Epidermal melanocyte (primary cell): Measurements from ENCODE around the gene MPG.

Experiments used
- DNase-seq: peaks from one replicate; pipeline ENCODE4 v3.0.0; 2011; ENCODE audit warnings: low spot score; ENCODE audit not compliant: insufficient read length

The MPG gene

DNA sequence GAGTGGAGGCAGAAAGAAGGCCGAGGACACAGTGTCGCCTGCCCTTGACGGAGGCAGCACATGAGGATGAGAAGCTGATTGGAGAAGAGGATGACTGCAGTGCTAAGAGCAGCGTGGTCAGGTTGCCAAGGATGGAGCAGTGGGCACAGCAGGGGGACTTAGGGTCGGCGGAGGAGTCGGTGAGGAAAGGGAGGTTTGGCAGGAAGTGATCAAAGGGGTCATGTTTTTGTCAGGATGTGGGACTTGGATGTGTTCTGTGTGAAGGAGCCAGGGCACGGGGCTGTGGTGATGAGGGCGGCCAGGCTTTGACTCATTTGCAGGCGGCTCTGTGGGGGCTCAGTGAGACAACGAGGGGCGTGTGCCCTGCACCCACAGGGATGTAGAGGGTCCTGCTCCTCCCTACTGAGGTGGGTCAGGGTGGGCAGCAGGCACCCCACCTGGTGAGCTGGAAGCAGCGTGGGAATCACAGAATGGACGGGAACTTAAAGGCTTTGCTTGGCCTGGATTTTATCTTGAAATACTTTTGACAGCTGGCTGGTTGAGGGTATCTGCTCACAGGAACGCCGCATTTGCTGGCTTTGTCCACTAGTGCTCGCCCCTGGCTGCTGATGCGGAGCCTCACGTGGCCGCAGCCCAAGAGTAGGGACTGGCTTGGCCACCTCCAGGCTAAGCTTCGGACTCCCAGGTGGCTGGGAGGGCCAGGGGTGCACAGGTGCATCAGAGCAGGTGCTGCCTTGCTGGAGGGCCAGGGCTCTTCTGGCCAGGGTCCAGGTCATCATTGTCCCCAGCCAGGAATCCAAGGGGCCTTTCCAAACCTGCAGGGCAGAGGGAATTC lies 6.0 kb downstream of the MPG start:
- DNase-seq, result no peak

DNA sequence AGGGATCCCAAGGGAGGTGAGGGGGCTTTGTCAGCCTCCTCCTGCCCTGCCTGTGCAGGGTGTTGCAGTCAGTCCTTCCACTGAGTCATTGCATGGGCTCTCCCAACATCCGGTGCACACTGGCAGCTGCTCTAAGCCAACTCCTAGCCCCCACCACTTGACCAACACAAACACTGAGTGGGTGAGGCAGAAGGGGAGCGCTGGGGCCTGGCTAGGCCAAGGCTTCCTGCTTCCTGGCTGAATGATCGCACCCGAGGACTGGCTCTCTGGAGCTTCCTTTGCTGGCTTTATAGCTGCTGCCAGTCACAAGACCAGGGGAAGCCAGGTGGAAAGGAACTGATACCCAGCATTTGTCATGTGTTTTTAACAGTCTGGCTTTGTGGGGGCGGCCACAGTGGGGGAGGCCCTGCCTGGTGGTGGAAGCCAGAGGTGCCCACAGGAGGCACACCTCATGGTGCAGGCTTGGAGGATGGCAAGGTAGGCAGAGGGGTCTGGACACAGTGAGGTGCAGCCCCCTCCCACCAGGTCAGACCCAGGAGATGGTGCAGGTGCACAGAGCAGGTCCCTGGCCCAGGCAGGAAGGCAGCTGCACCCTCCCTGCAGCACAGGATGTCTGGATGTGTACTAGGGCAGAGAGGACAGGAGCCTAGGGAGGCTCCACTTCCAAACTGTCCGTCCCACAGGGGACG lies 6.8 kb downstream of the MPG start:
- peak; percentile 82 for DNase-seq

DNA sequence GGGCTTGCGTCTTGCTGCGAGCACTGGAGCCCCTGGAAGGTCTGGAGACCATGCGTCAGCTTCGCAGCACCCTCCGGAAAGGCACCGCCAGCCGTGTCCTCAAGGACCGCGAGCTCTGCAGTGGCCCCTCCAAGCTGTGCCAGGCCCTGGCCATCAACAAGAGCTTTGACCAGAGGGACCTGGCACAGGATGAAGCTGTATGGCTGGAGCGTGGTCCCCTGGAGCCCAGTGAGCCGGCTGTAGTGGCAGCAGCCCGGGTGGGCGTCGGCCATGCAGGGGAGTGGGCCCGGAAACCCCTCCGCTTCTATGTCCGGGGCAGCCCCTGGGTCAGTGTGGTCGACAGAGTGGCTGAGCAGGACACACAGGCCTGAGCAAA lies 7.4 kb downstream of the MPG start:
- no peak for DNase-seq

DNA sequence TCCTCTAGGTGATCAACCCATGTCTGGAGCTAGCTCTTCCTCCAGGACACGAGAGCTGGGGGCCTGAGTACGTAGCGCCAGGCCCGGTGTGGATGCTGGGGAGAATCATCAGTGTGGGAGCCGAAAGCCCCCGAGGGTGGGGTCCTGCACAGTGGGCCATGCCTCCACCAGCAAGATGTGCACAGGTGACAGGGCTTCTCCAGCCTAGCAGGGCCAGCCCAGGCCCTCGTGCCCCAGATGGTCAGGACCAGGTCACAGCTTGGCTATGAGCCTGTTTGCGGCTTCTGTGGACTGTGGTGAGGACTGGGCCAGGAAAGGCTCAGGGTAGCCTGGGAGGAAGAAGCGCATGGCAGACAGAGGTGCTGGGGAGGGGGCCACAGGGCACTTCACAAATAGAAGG lies 7.8 kb downstream of the MPG start:
- DNase-seq, result no peak

DNA sequence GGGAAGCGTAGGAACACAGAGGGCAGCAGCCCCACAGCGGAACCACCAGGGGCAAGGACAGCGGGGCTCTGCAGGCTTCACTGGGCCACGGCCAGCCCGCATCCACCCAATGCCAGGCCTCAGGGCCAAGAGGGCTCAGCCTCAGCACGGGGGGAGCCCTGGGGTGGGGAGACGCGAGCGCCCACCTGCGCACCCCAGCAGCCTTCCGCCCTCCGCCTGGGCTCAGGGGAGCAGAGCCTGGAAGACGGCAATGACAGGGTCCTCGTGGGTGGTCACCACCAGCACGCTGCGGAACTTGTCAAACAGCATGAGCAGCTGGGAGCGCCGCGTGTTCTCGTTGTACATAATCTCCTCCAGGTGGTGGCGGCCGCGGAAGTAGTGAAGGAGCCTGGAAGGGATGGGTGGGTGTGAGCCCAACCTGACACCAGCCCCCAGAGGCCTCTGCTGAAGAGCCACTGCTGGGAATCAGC lies 8.5 kb downstream of the MPG start:
- no peak for DNase-seq

DNA sequence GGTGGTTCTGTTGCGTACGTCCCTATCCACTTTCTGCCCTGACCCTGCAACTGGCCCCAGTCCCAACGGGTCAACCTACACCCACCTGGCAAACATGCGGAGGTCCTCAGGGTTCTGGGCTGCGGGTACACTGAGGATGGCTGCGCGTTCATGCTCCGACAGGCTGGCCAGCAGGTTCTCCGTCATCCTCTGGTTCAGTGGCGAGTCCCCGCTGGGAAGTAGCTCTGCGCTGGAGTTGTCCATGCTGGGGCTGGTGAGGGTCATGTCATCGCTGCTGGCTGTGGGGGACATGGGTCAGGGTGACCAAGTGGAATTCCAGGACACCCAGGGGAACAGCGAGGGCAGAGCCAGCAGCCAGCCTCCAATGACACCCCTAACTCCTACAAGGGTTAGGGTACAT lies 10.6 kb downstream of the MPG start:
- no peak for DNase-seq

DNA sequence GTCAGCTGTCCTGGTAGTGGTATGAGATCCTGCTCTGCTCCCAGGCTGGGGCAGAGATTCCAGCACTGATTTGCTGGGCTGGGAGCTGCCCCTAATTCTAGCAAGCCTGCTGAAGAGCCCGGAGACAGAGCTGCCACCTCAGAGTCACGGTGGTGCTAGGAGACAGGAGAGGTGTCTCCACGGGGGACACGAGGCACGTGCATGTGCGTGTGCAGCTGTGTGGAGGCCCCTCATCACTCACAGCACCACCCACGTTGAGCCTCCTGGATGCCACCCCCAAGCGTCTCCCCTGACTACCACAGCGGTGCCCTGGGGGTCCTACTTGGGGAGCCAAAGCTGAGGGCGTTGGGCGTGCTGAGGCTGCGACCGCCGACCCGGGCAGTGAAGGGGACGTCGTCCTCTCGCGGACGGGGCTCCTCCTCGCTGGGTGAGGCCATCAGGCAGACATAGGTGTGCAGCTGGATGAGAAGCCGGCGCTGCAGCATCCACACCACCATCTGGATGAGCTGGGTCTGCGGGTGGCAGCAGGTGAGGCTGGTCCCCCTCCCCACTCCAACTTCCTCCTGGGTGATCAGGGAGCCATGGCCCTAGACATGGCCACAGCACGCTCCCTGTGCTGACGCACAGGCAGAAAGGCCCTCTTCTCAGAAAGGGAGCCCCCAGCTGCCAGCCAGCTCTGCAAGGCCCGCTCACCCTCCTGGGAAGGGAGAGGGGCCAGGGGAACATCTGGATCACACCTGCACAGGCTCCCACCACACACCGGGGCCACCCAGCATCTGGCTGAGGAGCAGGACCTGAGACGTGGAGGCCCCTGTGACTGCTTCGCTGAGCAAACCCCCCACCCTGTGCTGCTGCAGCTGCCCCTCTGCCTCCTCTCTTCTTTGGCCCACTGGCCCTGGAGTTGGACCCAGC lies 11.6 kb downstream of the MPG start:
- no peak for DNase-seq

DNA sequence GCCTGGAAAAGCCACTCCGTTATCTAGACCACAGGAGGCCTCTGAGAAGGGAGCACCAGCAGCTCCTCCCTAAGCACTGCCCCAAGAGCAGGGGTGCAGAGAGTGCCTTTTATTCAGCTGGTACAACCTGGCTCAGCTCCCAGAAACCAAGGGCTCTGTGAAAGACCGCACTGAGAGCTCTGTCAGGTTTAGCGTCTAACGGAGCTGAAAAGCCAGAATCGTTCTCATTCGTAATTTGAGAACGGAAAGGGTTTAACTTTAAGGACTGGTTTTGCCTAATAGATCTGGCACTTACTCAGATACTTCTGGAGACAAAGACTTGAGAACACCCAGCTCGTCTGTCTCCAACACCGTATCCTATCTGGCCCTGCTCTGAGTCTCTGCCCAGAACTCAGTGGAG lies 13.5 kb downstream of the MPG start:
- DNase-seq, result peak; percentile 33

DNA sequence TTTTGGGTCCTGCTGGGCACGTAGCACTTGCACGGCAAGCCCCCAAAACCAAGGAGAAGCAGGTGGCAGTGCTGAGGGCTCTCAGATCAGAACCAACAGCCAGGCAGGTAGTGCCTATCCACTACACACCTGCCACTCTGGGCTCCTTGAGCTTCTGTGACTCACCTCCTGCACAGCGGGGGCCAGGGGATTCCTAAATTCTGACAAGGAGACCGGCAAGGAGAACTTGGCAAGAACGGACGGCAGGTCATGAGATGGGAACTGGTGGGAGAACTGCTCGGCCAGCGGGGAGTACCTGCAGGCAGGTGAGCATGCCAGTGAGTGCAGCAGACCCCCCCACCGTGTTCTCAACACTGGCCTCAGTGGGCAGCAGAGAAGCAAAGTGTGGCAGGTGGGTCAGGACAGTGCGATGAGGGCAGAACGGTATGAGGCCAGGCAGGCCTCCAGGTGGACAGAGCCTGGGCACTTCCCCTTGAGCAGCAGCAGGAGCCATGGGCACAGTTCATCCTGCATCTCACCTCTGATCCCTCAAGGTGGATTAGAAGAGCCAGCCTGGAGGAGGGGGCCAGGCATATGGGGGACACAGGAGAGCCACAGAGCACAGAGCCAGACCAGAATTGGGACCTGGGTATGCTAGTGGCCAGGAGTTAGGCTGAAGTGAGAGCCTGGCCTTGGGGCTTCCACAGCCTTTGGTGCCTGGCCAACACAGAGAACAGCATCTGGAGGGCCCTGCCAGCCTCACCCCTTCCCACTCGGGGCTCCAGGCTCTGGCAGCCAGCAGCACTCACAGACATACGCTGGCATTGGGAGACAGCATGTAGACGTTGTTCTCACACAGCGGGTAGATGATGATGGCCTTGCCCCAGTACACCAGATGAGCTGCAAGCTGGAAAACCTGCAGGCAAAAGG lies 14.7 kb downstream of the MPG start:
- peak; percentile 9 for DNase-seq

DNA sequence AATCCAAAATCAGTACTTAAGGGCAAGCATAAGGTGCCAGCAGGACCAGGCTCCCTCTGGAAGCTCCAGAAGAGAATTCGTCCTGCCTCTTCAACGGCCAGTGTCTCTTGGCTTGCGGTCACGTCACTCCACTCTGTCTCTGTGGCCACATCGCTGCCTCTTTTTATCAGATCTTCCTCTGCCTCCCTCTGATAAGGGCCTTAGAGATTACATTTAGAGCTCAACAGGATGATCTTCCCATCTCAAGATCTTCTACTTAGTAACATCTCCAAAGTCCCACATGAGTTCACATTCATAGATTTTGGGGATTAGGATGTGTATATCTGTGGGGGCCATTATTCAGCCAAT lies 16.9 kb downstream of the MPG start:
- DNase-seq, result no peak

DNA sequence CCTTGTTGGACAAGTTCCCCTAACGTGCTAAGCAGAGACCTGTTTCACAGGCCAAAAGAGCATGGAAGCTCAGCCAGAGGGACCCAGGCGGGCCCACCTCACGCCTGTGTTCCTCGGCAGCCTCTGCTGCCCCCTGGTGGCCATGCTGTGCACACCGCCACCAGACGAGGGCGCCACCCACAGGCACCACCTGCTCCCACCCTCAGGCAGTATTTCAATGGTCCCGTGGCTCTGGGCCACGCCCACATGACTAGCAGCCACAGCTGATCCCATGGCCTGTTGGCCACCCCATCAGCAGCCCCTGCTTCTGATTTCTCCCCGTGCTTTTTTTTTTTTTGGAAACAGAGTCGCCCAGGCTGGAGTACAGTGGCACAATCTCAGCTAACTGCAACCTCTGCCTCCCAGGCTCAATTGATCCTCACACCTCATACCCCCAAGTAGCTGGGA lies 18.9 kb downstream of the MPG start:
- peak; percentile 91 for DNase-seq

DNA sequence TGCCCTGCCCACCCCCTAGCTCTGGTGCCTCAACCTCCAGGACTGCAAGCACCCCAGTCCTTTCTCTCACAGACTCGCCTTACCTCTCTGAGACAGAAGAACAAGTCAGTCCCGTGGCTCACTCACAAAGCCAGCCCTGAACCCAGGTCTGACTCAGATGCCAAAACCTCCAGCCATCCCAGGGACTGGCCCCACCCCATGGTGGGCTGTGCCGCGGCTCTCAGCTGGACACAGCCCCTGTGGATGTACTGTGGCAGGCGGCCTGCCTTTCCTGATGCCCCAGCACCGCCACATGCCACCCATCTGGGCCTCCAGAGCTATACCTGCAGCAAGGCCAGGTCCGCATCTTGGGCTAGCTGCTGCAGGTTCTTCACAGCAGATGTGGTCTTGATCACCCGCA lies 19.8 kb downstream of the MPG start:
- no peak for DNase-seq

DNA sequence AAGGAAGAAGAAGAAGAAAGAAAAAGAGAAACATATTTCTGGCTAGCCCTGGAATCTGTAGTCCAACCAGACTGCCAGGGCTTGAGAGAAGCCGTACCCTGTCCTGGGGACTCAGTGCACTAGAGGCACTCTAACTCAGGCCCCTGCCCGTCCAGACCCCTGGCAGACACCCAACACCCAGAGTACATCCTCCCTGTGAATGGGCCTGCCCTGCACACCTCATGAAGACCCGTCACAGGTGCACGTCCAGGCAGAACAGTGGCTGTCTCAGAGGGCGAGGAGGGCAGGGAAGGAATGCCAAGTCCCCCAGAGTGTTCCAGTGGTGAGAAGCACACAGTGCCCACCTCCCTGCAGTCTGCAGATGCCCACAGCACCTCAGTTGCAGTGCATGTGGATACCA lies 23.0 kb downstream of the MPG start:
- DNase-seq, result no peak

DNA sequence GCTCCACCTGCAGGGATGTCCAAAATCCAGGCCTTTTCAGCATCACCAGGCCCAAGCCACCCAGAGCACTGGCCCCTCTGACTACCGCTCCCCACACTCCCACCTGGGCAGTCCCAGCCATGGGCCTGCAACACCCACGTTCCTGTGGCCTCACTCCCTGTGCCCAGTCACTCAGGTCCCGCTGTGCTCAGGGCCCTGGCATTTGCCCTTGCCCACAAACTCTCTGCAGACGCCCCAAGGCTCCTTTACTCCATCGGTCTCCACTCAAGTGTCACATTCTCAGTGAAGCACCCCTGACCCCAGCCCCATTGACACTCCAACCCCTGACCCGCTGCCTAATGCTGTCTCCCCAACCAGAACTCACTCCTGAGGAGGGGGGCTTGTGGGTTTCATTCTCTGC lies 23.6 kb downstream of the MPG start:
- DNase-seq, result no peak

DNA sequence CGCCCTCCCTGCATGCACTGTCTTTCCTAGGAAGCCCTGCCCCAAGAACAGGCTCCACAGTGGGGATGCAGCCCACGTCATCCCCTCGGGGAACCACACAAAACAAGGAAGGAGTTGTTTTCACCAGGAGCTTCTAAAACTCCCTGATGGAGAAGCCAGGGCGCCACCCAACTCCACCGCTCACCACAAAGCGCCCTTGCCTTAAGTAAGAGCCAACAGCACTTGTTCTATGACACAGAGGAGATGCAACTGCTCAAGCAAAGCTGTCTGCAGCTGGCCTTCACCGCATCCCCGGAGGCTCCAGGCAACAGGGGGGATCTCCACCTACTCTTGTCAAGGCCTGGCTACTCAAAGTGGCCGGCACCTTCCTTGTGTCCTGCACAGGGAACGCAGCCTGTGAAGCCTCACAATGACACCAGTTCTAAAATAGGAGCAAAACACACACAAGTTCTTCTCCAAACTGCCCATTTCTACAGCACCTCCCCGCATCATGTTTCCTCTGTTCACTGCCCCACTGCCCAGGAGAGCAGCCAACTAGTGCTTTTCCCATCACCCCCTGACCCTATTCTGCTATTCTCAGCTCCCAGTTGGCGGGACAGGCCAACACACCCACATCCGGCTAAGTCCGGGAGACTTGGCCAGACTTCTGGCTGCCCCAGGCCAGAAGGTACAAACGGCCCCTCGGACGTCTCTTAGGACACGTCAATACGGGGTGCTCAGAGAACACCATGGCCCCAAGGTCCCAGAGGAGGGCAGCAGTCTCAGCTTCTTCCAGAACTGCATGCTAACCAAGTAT lies 24.2 kb downstream of the MPG start:
- DNase-seq, result peak; percentile 57

DNA sequence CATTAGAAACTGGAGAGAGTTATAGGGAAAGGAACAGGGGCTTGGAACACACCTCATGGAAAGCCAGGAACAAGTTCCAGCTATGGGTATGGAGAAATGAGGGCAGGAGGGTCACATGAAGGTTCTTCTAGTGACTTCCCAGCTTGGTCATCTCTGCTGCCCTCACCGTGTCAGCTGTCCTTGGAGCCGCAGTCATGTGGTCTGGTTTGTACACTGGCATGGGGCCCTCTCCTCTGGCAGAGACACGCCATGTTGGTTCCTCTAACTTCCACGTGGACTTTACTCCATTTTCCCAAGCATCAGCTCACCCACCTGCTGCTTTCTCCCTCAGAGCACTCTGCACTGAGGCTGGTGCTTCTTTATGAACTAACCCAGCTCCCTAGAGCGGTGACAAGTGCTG lies 26.3 kb downstream of the MPG start:
- no peak for DNase-seq

DNA sequence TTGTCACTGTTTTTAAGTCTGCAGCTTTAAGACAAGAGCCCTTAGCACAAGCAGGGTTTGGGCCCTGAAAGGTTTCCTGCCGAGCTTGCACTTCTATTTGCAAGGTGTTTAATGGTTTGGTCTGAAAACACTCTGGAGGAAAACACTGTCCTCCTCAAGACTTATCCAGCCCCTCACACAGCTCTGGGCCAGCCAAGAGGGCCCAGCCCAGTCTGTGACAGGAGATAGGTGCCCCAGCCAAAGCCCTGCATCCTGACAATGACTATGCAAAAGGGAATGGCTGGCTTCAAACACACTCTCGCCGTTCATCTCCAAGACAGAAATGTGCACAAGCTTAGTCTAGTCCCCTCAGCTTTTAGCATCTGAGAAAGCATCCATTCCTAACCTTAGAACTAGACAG lies 26.9 kb downstream of the MPG start:
- DNase-seq, result no peak

DNA sequence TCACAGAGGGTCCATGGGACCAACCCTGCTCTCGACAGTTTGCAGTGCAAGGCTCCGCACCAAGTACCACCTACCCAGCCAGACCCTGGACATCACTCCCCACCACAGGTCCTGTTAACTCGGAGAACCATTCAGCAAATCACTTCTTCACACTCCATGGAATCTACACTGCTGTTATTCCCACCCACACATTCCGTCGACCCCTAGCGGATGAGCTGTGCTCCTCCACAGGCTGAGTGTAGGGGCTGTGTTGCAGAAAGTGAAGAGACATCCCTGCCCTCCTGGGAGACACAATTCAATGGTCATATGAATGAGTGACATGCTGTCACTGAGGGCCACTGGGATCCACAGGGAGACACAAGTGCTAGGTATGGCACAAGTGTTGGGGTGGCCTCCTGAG lies 27.5 kb downstream of the MPG start:
- DNase-seq, result no peak

DNA sequence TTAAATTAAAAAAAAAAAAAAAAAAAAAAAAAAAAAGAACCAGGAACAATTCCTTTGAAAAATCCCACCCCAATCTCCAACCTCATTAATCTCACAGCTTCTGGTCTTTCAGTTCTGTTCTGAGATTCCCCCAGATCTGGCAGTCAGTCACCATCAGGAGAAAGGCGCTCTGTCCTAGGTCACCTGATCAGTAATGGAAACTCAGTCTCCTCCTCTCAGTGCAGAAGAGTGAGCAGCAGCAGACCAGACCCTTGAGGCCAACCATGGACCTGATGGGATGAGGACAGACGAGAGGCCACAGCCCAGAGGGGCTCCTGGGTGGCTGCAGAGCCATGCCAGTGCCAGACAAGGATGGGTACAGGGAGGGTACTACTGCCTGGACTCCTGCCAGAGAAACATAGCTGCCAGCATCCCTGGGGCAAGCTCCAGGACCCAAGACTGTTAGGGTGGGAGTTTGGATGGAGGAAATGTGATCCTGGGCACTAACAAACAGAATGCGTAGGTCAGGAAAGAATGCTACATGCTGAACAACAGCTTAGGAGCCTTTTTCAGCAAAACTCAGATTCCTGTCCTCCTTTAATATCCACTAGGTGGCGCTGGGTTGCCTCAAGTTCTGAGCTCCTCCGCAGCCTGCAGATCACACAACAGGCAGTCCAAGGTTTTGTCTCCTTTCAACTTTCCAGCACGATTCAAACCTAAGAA lies 28.7 kb downstream of the MPG start:
- DNase-seq, result peak; percentile 69
